ENCODE results near the gene MICAL3. TPM values are rescaled to one million over a fixed set of nuclear protein-coding genes. Genes with fewer than 3 reads are reported as not detected.
A peak's percentile ranks its signal among the peaks of the same experiment; 100 is the strongest.

The MICAL3 gene
- total and polyA plus RNA-seq, 7 donors = 9.6 to 94.2 (median 35.0) TPM

GRCh38 chr22:17950651-17951214 is 73.6 kb downstream of the MICAL3 start:
- Histone ChIP-seq H3K4me1 (peaks cover 0 to 71% (median 45%) of the 10 kb centered on the region in 4 donors), H3K9me3 (no peaks in the 10 kb centered on the region), H3K27me3 (no peaks in the 10 kb centered on the region), H3K4me3 (no peak overlapping the region), H3K27ac (peak overlapping the region; percentile 14 to 50 (median 44)), H3K36me3 (no peaks in the 10 kb centered on the region)
- DNase-seq = peak; percentile 75
- intact Hi-C loops (cut with DNase I) = no loop called here
- 76 to 81% methylated on average over 10 of the region's 10 CpGs for WGBS, 2 donors
- TF ChIP-seq POLR2AphosphoS5 (IDR thresholded peaks at IDR 0.05) = no peak
- no peak for TF ChIP-seq EP300 (IDR thresholded peaks at IDR 0.05)
- no peak for TF ChIP-seq CTCF (IDR thresholded peaks at IDR 0.05)
- TF ChIP-seq POLR2A (IDR thresholded peaks at IDR 0.05) = no peak

GRCh38 chr22:17949642-17950473 is 74.5 kb downstream of the MICAL3 start:
- H3K4me3 ChIP-seq = no peak overlapping the region
- peak overlapping the region in 2 of 4 donors; percentile 49 to 50 for H3K27ac ChIP-seq
- 72 to 85% methylated on average over 14 of the region's 14 CpGs for whole genome bisulfite sequencing, 2 donors
- H3K4me1 ChIP-seq = peaks cover 0 to 71% (median 45%) of the 10 kb centered on the region in 4 donors
- intact Hi-C loops (cut with DNase I) = loop anchor here (5.0 kb wide), 1 partner anchor 43 kb away; no protein-coding TSS in a partner anchor
- peak; percentile 45 for DNase-seq
- no peaks in the 10 kb centered on the region for H3K27me3 ChIP-seq
- H3K9me3 ChIP-seq = no peaks in the 10 kb centered on the region
- H3K36me3 ChIP-seq = no peaks in the 10 kb centered on the region
- TF ChIP-seq CTCF (IDR thresholded peaks at IDR 0.05) (no peak), POLR2A (IDR thresholded peaks at IDR 0.05) (no peak), EP300 (IDR thresholded peaks at IDR 0.05) (no peak), POLR2AphosphoS5 (IDR thresholded peaks at IDR 0.05) (no peak)

GRCh38 chr22:17948101-17948500 is 76.3 kb downstream of the MICAL3 start:
- no peaks in the 10 kb centered on the region for H3K9me3 ChIP-seq
- H3K4me3 ChIP-seq = no peak overlapping the region
- DNase-seq = no peak
- H3K4me1 ChIP-seq = peaks cover 0 to 78% (median 57%) of the 10 kb centered on the region in 4 donors
- TF ChIP-seq POLR2A (IDR thresholded peaks at IDR 0.05) (no peak), EP300 (IDR thresholded peaks at IDR 0.05) (no peak), POLR2AphosphoS5 (IDR thresholded peaks at IDR 0.05) (no peak)
- no peaks in the 10 kb centered on the region for H3K27me3 ChIP-seq
- 95% methylated on average over 9 of the region's 9 CpGs for WGBS, 2 donors
- intact Hi-C loops (cut with DNase I) = loop anchor here (5.0 kb wide), 1 partner anchor 41 kb away; no protein-coding TSS in a partner anchor
- no peak overlapping the region for H3K27ac ChIP-seq
- no peaks in the 10 kb centered on the region for H3K36me3 ChIP-seq

GRCh38 chr22:17946662-17947367 is 77.5 kb downstream of the MICAL3 start:
- no peak for TF ChIP-seq EP300 (IDR thresholded peaks at IDR 0.05)
- no peak for TF ChIP-seq POLR2A (IDR thresholded peaks at IDR 0.05)
- TF ChIP-seq CTCF (IDR thresholded peaks at IDR 0.05) = no peak
- no peak for TF ChIP-seq POLR2AphosphoS5 (IDR thresholded peaks at IDR 0.05)
- intact Hi-C loops (cut with DNase I) = loop anchor here (5.0 kb wide), 1 partner anchor 40 kb away; no protein-coding TSS in a partner anchor
- Histone ChIP-seq H3K36me3 (no peaks in the 10 kb centered on the region), H3K27ac (peak overlapping the region; percentile 30 to 83 (median 73)), H3K9me3 (no peaks in the 10 kb centered on the region), H3K27me3 (no peaks in the 10 kb centered on the region), H3K4me1 (peaks cover 0 to 88% (median 64%) of the 10 kb centered on the region in 4 donors), H3K4me3 (no peak overlapping the region)
- DNase-seq = peak; percentile 52
- 79 to 92% methylated on average over 9 of the region's 9 CpGs for WGBS, 2 donors
